Measurements from ENCODE around the gene NRP2.

- TF ChIP-seq CTCF (IDR thresholded peaks at IDR 0.05) (no peak), EP300 (IDR thresholded peaks at IDR 0.05) (no peak)
Measured at GRCh38 chr2:205748639-205749038, 66.3 kb downstream of the NRP2 start.

Measured in ovary (tissue), 3 donors.